Hematopoietic multipotent progenitor cell treated with erythropoietin and hydrocortisone succinate and interleukin-3 and kit ligand, for 4 days (in vitro differentiated cells): ENCODE measurements around the gene IFT122.
"Not testable (repeated sequence)": the region's sequence is repeated elsewhere in the genome, so short reads cannot be mapped to it uniquely, and the experiment has no call there.

ENCODE experiments used
- DNase-seq: peaks from one replicate; pipeline ENCODE4 v3.0.0-alpha.2; 2015

IFT122 gene

DNA sequence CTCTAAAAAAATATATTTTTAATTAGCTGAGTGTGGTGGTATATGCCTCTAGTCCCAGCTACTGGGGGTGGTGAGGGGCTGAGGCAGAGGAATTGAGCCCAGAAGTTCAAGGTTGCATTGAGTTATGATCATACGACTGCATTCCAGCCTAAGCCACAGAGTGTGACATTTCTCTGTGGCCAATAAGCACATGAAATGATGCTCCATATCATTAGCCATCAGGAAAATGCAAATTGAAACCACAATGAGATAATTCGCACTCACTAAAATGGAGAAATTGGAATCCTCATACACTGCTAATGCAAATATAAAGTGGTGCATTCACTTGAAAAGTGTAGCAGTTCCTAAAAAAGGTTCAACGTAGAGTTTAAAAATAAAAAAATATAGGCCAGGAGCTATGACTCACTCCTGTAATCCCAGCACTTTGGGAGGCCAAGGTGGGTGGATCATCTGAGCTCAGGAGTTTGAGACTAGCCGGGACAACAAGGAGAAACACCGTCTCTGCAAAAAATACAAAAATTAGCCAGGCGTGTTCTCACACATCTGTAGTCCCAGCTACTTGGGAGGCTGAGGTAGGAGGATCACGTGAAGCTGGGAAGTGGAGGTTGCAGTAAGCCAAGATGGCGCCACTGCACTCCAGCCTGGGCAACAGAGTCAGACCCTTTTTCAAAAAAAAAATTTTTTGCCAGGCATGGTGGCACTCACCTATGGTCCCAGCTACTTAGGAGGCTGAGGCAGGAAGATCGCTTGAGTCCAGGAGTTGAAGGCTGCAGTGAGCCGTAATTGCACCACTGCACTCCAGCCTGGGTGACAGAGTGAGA lies 35.2 kb downstream of the IFT122 start:
- DNase-seq, result peak; percentile 25

DNA sequence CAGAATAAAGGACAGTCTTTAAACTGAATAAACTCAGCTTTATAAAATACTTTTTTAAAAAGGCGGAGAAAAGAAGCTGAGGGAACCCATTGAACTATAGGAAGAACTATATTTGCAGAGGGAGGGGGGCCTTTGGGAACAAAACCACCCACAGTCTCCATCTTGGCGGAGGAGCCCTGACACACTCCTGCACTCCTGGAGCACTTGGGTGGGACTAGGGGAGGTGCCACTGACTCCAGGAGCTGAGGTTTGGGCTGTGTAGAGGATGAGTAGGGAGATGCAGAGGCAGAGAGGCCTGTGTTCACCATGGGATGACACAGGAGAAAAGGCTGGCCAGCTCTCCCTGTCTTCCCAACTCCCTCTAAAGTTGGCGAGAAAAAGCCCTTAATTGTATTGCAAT lies 35.8 kb downstream of the IFT122 start:
- no peak for DNase-seq

DNA sequence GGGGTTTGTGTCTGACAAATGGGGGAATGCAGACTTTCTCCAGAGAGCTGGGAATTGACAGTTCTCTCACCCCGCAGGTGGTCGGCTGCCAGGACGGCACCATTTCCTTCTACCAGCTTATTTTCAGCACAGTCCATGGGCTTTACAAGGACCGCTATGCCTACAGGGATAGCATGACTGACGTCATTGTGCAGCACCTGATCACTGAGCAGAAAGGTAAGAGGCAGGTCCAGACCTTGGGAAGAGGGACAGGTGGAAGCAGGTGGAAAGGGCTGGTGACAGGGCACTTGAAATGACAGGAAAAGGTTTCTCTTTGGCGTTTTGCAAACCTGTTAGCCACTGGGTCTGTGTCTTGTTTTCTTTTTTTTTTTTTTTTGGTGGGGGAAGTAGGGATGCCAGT lies 36.6 kb downstream of the IFT122 start:
- DNase-seq, result no peak

DNA sequence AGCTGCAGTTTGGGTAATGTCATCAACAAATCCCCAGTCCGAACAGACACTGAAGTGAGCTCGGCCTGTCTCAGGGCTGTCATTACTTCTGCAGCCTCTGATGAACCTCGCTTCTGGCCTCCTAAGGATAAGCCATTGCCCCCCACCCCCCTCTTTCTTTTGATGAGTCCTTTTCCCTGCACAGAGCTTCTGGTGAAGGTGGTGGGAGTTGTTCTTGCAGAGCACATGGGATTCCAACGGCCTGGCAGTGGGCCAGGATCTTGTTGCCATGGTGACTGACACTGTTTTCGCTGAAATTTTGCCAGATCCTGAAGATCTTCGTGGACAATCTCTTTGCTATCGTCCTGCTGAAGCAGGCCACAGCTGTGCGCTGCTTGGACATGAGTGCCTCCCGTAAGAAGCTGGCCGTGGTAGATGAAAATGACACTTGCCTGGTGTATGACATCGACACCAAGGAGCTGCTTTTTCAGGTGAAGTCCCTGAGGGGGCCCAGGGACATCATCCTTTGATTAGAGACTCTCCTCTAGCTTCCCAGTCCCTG lies 41.3 kb downstream of the IFT122 start:
- DNase-seq, result not testable (repeated sequence)

DNA sequence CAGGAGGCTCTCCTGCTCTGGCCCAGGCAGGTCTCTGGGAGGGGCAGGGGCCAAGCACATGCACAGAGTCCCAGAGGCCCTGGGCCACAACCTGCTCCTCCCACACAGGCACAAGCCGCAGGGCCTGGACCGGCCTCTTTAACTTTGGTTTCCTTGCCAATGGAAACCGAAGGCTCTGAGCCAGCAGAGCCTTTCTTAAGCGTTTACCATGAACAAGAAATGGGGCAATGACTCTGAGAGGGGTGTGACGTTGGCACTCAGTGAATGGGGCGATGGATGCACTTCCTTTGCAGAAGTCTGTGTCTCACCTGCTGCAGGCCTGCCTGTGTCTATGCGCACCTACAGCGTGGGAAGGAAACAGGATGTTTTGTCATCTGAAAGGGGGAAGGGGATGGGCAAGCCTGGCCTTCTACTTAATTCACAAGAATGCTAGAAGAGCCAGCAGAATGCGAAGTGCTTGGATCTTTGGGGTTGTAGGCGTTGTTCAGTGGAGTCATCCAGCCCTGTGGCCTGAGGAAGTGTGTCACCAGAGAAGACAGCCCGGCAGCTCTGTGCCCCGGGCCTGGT lies 41.8 kb downstream of the IFT122 start:
- no peak for DNase-seq

DNA sequence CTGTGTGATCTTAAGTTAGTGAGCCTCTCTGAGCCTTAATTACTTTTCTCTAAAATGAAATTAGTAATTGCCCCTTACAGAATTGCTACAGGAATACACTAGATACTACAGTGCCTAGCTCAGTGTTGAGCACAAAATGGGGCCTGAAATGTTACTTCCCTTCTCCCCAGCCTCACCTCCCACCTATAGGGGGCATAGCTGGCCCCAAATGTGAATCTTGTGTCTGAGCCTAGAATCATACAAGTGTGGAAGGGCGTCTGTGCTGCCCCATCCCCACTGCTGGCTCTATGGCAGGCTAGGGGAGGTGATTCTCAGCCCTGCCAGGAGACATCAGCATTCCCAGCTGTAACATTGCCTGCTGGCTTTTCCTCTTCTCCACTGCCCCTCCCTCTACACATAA lies 42.7 kb downstream of the IFT122 start:
- peak; percentile 40 for DNase-seq

DNA sequence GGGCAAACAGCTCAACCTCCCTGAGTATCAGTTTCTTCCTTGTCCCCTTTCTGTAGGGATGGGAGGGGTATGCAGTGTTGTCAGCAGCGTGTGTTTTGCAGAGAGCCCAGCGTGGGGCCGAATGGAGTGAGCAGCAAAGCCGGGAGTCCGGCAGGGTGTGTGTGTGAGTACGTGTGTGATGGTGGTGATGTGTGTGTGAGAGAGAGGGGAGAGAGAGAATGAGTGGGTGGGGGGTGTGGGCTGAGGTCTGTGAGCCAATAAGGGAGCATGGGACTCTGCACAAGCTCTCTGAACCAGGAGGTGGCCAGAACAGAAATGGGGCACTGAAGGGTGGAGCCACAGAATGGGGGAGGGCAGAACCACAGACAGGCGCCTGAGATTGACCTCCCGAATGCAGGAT lies 43.8 kb downstream of the IFT122 start:
- DNase-seq, result no peak

DNA sequence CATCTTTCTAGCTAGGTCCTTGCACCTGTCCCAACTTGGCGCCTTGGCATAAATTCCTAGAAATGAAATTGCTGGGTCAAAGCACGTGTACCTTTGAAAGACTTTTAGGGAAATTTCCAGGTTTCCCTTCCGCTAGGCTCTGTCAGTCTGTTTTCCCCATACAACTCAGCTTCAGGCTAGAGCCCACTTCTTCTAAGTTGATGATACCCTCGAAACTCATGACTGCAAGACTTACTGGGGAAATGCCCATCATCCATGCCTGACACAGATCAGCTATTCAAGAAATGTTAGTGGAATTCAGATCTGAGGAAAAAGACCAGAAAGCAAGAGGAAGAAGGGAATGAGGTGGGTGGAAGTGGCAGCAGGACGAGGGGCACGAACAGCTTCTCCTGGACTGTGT lies 45.1 kb downstream of the IFT122 start:
- not testable (repeated sequence) for DNase-seq

DNA sequence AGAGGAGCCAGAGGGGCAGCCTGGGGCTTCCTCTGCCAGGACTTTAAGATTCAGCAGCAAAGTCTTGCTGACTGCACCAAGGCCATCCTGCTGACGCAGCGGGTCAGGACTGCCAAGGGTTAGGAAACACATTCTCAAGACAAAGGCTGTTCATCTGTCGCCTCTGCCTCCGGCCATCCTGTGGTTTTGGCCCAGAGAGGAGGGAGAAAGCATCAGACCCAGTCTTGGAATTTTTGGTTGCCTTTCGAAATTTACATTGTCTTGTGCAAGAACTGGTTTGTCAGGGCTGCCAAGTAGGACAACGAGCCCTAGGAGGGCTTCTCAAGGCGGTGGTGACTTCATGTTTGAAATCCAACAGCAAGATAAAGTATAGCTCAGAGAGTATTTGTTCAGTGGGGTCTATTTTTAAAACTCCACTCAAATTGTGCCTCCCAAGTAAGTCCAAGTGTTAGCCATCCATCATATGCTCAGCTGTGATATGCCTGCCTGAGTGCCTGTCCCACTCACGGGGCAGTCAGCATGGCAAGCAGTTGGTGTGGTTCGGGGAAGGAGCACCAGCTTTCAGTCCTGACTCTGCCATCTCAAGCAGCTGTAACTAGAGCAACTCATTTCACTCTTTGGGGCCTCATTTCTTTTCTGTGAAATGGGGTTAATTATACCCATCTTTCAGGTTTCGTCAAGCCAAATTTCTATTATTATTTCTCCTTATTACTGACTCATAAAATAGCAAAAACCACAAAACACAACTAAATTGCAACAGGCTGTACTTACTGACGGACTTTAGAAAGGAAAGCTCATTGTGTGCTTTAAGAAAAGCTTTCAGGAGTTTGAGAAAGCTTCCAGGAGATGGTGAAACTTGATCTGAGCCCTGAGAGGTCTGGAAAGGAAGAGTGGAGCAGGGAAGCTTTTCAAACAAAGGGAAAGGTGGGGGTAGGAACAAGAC lies 46.0 kb downstream of the IFT122 start:
- DNase-seq, result no peak

DNA sequence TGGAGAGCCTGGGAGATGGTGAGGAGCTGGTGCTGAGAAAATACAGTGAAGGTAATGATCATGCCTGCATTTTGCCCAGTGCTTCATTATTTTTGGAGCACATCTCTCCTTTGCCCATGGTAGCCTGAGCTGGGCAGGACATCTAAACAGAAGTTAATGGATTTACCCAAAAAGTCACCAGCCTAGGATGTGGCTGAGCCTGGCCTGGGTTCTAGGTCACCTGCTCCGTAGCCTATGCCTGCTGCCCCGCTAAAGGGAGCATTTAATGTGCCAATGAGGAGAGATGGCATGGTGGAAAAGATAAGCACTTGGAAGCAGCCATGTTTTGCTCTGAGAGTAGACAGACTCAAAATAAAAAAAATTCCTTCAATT lies 46.6 kb downstream of the IFT122 start:
- no peak for DNase-seq

DNA sequence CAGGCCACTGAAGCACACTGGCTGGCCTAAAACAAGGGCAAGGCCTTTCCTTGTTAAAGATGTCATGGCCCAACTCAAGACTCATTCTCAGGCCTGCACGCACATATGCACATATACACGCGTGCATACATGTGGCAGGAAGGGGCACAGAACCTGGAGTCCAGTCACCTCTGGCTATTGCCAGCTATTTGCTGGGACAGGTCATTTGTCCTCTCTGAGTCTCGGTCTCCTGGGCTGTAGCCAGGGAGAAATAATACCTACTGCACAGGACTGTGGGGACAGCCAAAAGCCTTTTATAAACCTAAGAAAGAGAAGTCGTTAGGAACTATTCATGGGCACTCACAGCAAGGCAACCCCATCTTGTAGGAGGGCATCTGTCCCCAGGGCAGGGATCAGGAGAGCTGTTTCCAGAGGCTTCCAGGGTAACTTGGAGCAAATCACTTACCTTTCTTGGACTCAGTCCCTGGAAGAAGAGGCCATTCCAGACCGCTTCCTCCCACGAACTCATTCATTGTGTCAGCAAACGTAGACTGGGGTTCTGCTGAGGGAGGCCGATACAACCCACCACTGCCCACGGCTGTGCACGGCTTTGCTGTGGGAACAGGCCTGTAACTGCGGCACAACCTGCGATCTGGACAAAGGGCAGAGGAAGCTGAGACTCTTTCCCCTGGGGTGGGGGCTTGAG lies 47.3 kb downstream of the IFT122 start:
- DNase-seq, result no peak

DNA sequence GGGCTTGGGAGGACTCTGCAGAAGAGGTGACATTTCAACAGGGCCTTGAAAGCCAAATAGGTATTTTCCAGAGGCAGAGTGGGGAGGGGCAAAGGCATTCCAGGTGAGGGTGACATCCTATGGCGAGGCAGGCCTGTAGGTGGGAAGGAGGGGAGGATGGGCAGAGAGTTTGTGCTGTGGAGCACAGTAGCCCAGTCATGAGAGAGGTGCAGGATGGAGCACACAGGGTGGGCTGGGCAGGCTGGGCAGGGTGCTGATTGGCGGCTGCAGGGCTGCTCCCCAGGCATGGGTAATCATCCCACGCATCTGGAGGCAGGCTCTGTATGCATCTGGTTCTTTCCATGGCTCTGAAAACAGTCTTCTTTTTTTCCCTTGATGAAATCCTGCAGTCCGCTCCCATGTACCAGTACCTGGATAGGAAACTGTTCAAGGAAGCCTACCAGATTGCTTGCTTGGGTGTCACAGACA lies 47.9 kb downstream of the IFT122 start:
- DNase-seq, result not testable (repeated sequence)

DNA sequence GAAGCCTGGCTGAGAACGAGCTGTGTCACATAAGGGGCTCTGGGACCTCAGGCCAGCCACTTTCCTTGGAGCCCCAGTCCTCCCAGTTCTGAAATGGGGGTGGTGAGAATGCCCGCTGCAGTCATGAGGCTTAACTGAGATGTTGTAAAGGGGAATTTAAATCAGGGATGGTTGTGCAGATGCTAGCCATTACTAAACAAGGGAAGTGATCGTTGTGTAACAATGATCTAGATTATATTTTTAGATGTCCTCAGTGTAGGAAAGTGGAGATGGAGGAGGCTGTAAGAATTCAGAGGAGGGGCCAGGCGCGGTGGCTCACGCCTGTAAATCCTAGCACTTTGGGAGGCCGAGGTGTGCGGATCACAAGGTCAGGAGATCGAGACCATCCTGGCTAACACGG lies 49.2 kb downstream of the IFT122 start:
- DNase-seq, result not testable (repeated sequence)

DNA sequence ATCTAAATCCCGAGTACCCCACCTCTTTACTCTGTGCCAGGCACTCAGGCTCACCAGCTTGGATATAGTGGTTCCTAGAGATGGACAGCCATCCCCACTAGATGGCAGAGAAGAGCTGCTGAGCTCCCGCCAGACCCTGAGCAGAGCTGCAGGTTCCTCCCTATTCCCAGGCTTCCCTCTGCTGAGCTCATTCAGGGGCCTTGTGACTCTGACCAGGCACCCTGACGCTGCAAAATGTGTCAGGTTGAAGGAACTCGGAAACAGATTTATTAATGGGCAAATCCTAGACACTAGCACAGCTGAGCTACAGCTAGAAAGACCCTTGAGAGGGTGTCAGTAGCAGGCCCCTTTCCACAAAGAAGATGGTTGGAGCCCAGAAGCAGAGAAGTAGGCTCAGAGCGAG lies 50.2 kb downstream of the IFT122 start:
- peak; percentile 91 for DNase-seq

DNA sequence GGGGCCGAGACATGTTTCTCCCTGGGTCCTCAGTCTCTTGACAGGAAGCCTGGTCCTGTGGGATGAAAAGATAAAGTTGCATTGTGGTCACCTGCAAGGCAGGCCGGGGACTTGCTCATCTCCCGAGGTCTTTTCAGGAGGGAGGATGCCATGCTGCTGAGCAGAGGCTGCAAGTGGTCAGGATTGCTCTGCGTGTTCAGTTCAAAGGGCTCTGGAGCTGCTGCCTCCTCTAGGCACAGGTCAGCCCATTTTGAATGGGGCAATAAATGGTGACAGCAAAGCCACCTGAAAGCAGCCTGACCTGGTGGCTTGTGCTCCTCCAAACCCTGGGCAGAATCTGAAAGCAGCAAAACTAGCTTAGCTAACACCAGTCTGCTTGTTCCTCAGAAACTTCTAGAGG lies 51.1 kb downstream of the IFT122 start:
- DNase-seq, result not testable (repeated sequence)

DNA sequence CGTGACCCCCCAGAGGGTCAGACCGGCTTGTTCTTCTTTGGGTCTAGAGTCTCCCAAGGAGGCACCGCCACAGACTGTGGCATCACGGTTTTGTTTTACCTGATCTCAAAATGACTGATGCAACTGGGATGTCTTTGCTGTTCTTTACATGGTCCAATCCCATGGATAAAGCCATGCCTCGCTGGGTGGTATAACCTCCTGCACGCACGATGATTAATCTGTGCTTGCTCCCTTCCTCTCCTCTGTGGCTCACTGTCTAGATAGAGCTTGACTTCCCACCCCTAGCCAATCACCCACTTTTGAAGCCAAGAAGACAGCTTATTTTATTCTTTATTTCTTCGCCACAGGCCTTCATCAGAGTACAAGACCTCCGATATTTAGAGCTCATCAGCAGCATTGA lies 51.8 kb downstream of the IFT122 start:
- no peak for DNase-seq

DNA sequence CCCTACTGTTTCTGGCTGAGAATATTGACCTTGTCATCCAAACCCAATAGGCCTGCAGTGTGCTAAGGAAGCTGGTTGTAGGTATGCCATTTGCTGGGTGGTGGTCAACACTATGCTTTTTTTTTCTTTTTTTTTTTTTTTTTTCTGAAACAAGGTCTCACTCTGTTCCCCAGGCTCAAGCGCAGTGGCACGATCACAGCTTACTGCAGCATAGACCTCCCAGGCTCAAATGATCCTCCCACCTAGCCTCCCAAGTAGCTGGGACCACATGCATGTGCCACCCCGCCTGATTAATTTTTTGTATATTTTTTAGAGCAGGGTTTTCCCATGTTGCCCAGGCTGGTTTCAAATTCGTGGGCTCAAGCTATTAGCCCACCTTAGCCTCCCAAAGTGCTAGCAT lies 52.7 kb downstream of the IFT122 start:
- DNase-seq, result no peak

DNA sequence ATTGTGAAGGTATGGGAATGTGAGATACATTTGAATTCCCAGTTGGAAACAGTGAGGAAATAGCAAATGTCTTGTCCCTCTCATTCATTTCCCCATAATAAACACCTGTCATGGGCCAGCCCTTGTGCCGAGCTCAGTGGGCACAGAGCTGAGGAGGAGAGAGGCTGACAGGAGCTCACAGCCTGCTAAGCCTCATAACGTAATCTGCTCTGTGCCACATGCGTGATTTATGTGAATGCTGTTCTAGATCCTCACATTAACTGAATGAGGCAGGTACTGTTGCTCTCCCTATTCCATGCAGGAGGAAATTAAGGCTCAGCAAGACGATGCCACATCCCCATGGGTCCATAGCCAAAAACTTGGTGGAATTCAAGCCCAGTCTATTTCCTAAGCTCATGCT lies 53.2 kb downstream of the IFT122 start:
- DNase-seq, result no peak

DNA sequence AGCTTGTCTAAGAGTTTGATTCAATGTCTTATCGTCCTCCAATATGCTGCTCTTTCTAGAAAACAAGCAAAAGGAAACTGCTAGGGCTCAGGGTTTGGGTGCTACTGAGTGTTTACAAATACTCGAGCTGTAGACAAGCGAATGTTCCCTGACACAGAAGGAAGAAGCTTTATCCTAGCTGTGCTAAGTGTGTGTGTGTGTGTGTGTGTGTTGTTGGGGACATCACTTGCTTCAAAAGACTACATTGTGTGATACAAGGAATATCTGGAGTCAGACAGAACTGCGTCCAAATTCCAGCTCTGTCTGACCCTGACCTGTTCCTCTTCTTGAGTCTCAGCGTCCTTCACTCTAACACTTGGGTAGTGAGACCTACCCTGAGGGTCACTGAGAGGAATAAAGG lies 54.5 kb downstream of the IFT122 start:
- not testable (repeated sequence) for DNase-seq

DNA sequence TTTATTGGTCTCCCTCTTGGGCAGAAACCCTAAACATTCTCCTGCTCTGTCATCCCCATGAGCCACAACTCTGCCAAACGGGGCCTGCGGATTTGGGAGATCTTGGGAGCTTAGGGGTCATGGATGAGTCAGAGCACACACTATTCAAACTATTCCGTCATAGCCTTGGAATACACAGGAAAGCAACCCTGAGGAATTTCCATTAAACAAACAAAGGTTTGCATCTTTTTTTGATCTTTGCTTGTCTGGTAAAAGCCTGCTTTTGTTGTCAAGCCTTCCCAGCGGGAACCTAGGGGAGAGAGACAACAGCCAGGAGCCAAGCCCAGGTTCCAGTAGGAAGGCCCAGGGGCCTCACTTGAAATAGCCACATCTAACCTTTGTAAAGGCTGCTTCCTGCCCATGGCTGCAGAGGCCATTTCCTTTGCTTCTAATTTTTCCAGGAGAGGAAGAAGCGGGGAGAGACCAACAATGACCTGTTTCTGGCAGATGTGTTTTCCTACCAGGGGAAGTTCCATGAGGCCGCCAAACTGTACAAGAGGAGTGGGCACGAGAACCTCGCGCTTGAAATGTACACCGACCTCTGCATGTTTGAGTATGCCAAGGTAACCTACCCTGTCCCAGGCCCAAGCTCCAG lies 55.1 kb downstream of the IFT122 start:
- not testable (repeated sequence) for DNase-seq

DNA sequence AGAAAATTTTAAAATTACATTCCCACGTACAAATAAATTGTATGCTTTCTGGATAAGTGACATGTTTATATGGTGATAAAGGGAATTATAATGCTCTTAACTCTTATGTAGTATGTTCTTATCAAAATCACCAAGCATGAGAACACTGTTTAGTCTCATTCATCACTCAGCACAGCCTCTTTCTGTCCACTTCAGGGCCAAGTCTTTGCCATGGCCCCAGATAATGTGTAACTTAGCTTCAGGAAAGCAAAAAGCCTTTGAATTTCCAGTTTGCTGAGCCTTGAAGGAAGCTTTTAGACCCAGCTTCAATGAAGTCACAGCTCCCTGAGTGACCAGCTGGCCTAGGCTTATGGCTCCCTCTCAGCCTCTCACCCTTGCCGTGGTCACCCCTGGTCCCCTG lies 57.9 kb downstream of the IFT122 start:
- DNase-seq, result not testable (repeated sequence)
